Hepatocyte (in vitro differentiated cells): ENCODE results near the gene PRKACB. TPM values are rescaled to one million over a fixed set of nuclear protein-coding genes. Genes with fewer than 3 reads are reported as not detected.

ENCODE experiments used
- DNase-seq: peaks from one replicate; pipeline ENCODE4 v3.0.0-alpha.2; 2016; ENCODE audit warnings: low spot score
- H2AFZ ChIP-seq: fragments of 200-600 bp; sonication (generic); 2 replicates; pipeline ENCODE4 v1.6.0; 2016; ENCODE audit warnings: antibody characterized with exemption, mild to moderate bottlenecking
- H3K27ac ChIP-seq: fragments of 200-600 bp; sonication (generic); 2 replicates; pipeline ENCODE4 v1.5.1; 2016; ENCODE audit warnings: mild to moderate bottlenecking
- H3K27me3 ChIP-seq: fragments of 200-600 bp; sonication (generic); 2 replicates; pipeline ENCODE4 v1.6.1; 2016
- H3K36me3 ChIP-seq: fragments of 200-600 bp; sonication (generic); replicated peaks from 2 replicates; pipeline ENCODE4 v1.5.1; 2016; ENCODE audit warnings: low read depth; ENCODE audit not compliant: insufficient read depth
- H3K4me1 ChIP-seq: fragments of 200-600 bp; sonication (generic); 2 replicates; pipeline ENCODE4 v1.5.1; 2016; ENCODE audit warnings: mild to moderate bottlenecking, moderate library complexity; ENCODE audit not compliant: insufficient read depth
- H3K4me2 ChIP-seq: fragments of 200-600 bp; sonication (generic); 2 replicates; pipeline ENCODE4 v1.6.0; 2016
- H3K4me3 ChIP-seq: fragments of 200-600 bp; sonication (generic); 2 replicates; pipeline ENCODE4 v1.5.1; 2016; ENCODE audit warnings: mild to moderate bottlenecking
- H3K79me2 ChIP-seq: fragments of 200-600 bp; sonication (generic); 2 replicates; pipeline ENCODE4 v1.6.0; 2017; ENCODE audit warnings: mild to moderate bottlenecking
- H3K9me2 ChIP-seq: fragments of 200-600 bp; sonication (generic); replicated peaks from 2 replicates; pipeline ENCODE4 v1.6.0; 2017; ENCODE audit warnings: mild to moderate bottlenecking; ENCODE audit not compliant: insufficient read depth
- H3K9me3 ChIP-seq: fragments of 200-600 bp; sonication (generic); 2 replicates; pipeline ENCODE4 v1.5.1; 2016; ENCODE audit warnings: low read depth, mild to moderate bottlenecking
- H4K20me1 ChIP-seq: fragments of 200-600 bp; sonication (generic); 2 replicates; pipeline ENCODE4 v1.6.0; 2016; ENCODE audit warnings: mild to moderate bottlenecking; ENCODE audit not compliant: insufficient read depth, poor library complexity, severe bottlenecking
- EZH2 ChIP-seq: fragments of 200-600 bp; sonication (generic); IDR thresholded peaks from 2 replicates; pipeline ENCODE4 v1.6.1; 2016; ENCODE audit warnings: antibody characterized with exemption, mild to moderate bottlenecking, borderline replicate concordance
- EZH2phosphoT487 ChIP-seq: fragments of 200-600 bp; sonication (generic); IDR thresholded peaks from one replicate; pipeline ENCODE4 v1.6.1; 2018; ENCODE audit warnings: antibody characterized with exemption, mild to moderate bottlenecking, low read depth, moderate library complexity; ENCODE audit not compliant: unreplicated experiment, severe bottlenecking
- WGBS: methylation state at CpG from one replicate; pipeline ENCODE4 v1.1.6; 2016; ENCODE audit warnings: low lambda C conversion rate; ENCODE audit errors: missing lambda C conversion rate; 5-methylcytosine and 5-hydroxymethylcytosine counted together
- polyA plus RNA-seq: library from polyadenylated mRNA; unstranded; fragments of >200 nt; fragmentation: Nextera tagmentation; extraction: Ambion mirVana; gene quantifications from 2 replicates; pipeline ENCODE4 v1.2.1, GENCODE V29; 2016
- total RNA-seq: library from RNA; depleted of rRNA; stranded (reverse); fragments of >200 nt; gene quantifications from 2 replicates; pipeline ENCODE4 v1.2.3, GENCODE V29; 2014
- TF ChIP-seq, protein P1 (sequence below): fragments of 200-600 bp; sonication (generic); IDR thresholded peaks from 2 replicates; pipeline ENCODE4 v1.5.1; 2016; ENCODE audit warnings: antibody characterized with exemption, mild to moderate bottlenecking; ENCODE audit not compliant: poor library complexity

The PRKACB gene
- total RNA-seq = 28.7 and 29.5 TPM in 2 replicates
- polyA plus RNA-seq = 8.6 and 14.0 TPM in 2 replicates

DNA sequence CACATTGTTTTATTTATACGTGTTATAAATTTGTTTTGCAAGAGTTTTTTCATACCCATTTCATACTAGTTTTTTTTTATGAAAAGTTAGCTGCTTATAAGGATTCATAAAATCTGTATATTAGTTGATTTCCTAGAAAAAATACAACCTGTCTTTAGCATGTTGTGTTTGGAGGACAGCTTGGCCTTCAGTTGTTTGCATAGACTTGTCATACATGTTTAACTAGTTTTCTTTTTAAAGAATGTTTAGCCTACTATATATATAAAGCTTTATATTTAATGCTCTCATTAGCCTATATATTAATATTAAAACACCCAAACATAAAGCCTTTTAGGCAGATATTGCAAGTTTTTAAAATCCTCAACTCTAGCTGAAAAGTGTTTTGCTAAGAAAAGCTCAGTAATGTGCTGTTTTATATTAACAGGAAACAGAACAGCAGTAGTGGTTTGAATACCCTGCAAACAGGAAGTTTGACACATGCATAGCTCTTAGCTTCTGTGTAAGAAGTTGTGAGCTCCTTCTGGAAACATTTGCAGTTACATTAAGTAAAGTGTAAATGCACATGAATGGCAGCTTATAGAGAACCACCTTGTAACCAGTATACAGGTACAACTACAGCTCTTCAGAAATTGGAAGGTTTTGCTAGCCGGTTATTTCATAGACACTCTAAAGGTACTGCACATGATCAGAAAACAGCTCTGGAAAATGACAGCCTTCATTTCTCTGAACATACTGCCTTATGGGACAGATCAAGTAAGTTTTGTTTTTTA is at the start of gene PRKACB:
PRKACB (plus strand) TSS at position 476 of the 770 bp plus-strand sequence; CDS start at position 567, 91 bp downstream.
- H3K9me3 ChIP-seq = no peaks in the 10 kb centered on the region
- no peaks in the 10 kb centered on the region for H4K20me1 ChIP-seq
- no peak for TF ChIP-seq EZH2phosphoT487
- TF ChIP-seq, protein P1, sequence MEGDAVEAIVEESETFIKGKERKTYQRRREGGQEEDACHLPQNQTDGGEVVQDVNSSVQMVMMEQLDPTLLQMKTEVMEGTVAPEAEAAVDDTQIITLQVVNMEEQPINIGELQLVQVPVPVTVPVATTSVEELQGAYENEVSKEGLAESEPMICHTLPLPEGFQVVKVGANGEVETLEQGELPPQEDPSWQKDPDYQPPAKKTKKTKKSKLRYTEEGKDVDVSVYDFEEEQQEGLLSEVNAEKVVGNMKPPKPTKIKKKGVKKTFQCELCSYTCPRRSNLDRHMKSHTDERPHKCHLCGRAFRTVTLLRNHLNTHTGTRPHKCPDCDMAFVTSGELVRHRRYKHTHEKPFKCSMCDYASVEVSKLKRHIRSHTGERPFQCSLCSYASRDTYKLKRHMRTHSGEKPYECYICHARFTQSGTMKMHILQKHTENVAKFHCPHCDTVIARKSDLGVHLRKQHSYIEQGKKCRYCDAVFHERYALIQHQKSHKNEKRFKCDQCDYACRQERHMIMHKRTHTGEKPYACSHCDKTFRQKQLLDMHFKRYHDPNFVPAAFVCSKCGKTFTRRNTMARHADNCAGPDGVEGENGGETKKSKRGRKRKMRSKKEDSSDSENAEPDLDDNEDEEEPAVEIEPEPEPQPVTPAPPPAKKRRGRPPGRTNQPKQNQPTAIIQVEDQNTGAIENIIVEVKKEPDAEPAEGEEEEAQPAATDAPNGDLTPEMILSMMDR = no peak
- TF ChIP-seq EZH2 = no peak
- no peak within 1 kb of the TSS for H3K4me3 ChIP-seq
- H3K36me3 ChIP-seq = no peaks in the 10 kb centered on the region
- no peaks in the 10 kb centered on the region for H3K79me2 ChIP-seq
- H3K27ac ChIP-seq = peak within 1 kb of the TSS; percentile 22
- DNase-seq = no peak
- H3K9me2 ChIP-seq = no peaks in the 10 kb centered on the region
- H3K4me2 ChIP-seq = no peak within 1 kb of the TSS
- H3K4me1 ChIP-seq = peaks cover 10% of the 10 kb centered on the region
- peak within 1 kb of the TSS; percentile 8 for H2AFZ ChIP-seq
- 86% methylated on average over 2 of the region's 2 CpGs for WGBS
- H3K27me3 ChIP-seq = no peaks in the 10 kb centered on the region

DNA sequence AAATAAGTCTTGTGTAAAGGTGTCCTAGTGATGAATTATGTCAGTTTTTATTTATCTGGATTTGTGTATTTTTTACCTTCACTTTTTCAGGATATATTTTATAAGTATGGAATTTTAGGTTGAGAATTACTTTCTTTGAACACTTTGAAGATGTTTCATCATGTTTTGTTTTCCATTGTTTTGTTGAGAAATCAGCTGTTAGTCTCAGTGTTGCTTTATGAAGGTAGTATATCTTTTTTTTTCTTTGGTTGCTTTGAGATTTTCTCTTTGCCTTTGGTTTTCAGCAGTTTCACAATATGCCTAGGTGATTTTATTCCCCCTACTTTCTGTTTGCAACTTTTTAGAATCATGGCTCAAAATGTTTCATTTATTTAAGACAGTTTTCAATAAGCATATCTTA is 48.8 kb upstream of the PRKACB start:
- no peak overlapping the region for H3K4me3 ChIP-seq
- H3K27me3 ChIP-seq = no peaks in the 10 kb centered on the region
- no peak for DNase-seq
- H3K4me1 ChIP-seq = no peaks in the 10 kb centered on the region
- H3K27ac ChIP-seq = no peak overlapping the region
- H3K79me2 ChIP-seq = peaks cover 42% of the 10 kb centered on the region
- H3K36me3 ChIP-seq = no peaks in the 10 kb centered on the region
- no peak overlapping the region for H2AFZ ChIP-seq
- no peaks in the 10 kb centered on the region for H3K9me2 ChIP-seq
- H3K4me2 ChIP-seq = no peak overlapping the region
- no peaks in the 10 kb centered on the region for H3K9me3 ChIP-seq
- TF ChIP-seq EZH2phosphoT487 (no peak), EZH2 (no peak)
- TF ChIP-seq, protein P1 = no peak
- H4K20me1 ChIP-seq = no peaks in the 10 kb centered on the region

DNA sequence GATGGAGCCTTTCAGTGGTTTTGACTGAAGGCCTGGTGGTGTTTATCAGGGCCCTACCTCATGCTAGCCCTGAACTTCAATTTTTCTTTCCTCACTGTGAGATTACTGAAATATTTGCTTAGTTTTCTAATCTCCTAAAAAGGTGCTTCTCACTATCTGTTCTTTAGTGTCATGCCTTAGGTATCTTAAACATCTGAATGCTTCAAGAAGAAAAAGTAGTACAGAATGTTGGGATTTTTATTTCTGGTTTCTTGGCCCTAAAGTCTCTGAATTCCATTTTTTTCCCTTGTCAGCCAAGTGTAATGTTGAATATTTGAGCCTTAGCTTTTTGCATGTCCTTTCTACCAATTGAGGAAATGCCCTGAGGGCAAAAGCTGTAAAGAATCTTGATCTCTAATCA is 47.9 kb upstream of the PRKACB start:
- H3K9me2 ChIP-seq = no peaks in the 10 kb centered on the region
- H3K9me3 ChIP-seq = no peaks in the 10 kb centered on the region
- no peak overlapping the region for H3K27ac ChIP-seq
- DNase-seq = no peak
- H4K20me1 ChIP-seq = no peaks in the 10 kb centered on the region
- no peak overlapping the region for H3K4me2 ChIP-seq
- H3K4me3 ChIP-seq = no peak overlapping the region
- H2AFZ ChIP-seq = no peak overlapping the region
- no peaks in the 10 kb centered on the region for H3K36me3 ChIP-seq
- TF ChIP-seq EZH2phosphoT487 = no peak
- TF ChIP-seq EZH2 = no peak
- TF ChIP-seq, protein P1 = no peak
- H3K79me2 ChIP-seq = peaks cover 42% of the 10 kb centered on the region
- peaks cover 6% of the 10 kb centered on the region for H3K4me1 ChIP-seq
- no peaks in the 10 kb centered on the region for H3K27me3 ChIP-seq

DNA sequence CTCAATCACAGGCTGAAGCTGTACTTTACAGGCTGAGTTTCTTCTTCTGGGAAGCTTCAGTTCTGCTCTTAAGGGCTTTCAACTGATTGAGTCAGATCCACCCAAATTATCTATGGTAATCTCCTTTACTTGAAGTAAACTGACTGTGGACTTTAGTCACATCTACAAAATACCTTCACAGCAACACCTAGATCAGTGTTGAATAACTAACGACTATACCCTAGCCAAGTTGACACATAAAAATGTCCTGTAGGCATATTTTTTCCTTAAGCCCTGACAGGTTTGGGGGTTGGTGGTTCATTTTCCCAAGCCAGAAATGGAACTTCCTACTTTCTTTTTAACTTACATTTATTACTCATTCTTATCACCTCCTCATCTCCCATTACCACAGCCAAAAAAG is 42.9 kb upstream of the PRKACB start:
- 21% methylated on average over 1 of the region's 1 CpG for WGBS

More for the DNA sequence above, 42.9 kb upstream of the PRKACB start:
- peaks cover 14% of the 10 kb centered on the region for H3K4me1 ChIP-seq
- H3K9me3 ChIP-seq = no peaks in the 10 kb centered on the region
- H3K79me2 ChIP-seq = peaks cover 18% of the 10 kb centered on the region
- H3K9me2 ChIP-seq = no peaks in the 10 kb centered on the region
- peak overlapping the region; percentile 44 for H3K4me2 ChIP-seq
- DNase-seq = peak; percentile 5
- H2AFZ ChIP-seq = no peak overlapping the region
- peak overlapping the region; percentile 44 for H3K27ac ChIP-seq
- H3K27me3 ChIP-seq = no peaks in the 10 kb centered on the region
- H4K20me1 ChIP-seq = no peaks in the 10 kb centered on the region
- H3K36me3 ChIP-seq = no peaks in the 10 kb centered on the region
- H3K4me3 ChIP-seq = no peak overlapping the region
- TF ChIP-seq EZH2 (no peak), EZH2phosphoT487 (no peak)
